B cell (primary cell): ENCODE measurements around the gene ABHD6. TPM values are rescaled to one million over a fixed set of nuclear protein-coding genes. Genes with fewer than 3 reads are reported as not detected.

ENCODE experiments used
- ATAC-seq: fragments of 200-7000 bp; cut with Tn5 transposase; one replicate; pipeline ENCODE4 v1.10.0; 2021; ENCODE audit warnings: low read depth, mild to moderate bottlenecking, moderate number of reproducible peaks, moderate library complexity
- CTCF ChIA-PET: fragments of 350-600 bp; sonication (Branson Sonifier 250); formaldehyde crosslinking; loops from one replicate; lab custom pipeline; 2021; ENCODE audit warnings: antibody characterized with exemption, inconsistent platforms; lab: Charles Lee
- POLR2A ChIA-PET: fragments of 350-600 bp; sonication (Branson Sonifier 250); formaldehyde crosslinking; loops from one replicate; lab custom pipeline; 2021; ENCODE audit warnings: antibody characterized with exemption; lab: Charles Lee
- DNase-seq: peaks from one replicate; pipeline ENCODE4 v3.0.0; 2013
- H2AFZ ChIP-seq: 2 replicates; pipeline ENCODE4 v1.6.1; 2012; ENCODE audit warnings: mild to moderate bottlenecking, low read depth, low read length; ENCODE audit not compliant: insufficient read depth, poor library complexity, severe bottlenecking
- H3K27ac ChIP-seq, 2 donors: 1 replicate in 1 of 2; 2 replicates in 1 of 2; pipeline ENCODE4 v1.5.1; 2012 to 2013; ENCODE audit warnings: low read length in 2 of 2, mild to moderate bottlenecking in 2 of 2, moderate library complexity in 1 of 2
- H3K27me3 ChIP-seq, 4 experiments: fragments of 200-600 bp in 1 of 4; sonication (generic) in 1 of 4; replicated peaks in 1 of 4; 1 replicate in 2 of 4; 2 replicates in 2 of 4; pipeline versions ENCODE4 v1.6.1 to v1.7.0; 2013 to 2016; ENCODE audit warnings: low read length in 3 of 4, mild to moderate bottlenecking in 2 of 4, mixed read lengths in 1 of 4, moderate library complexity in 1 of 4; ENCODE audit not compliant: insufficient read depth in 4 of 4, control insufficient read depth in 3 of 4; ENCODE audit errors: control extremely low read depth in 1 of 4
- H3K36me3 ChIP-seq, 2 experiments: replicated peaks in 1 of 2; 1 replicate in 1 of 2; 2 replicates in 1 of 2; pipeline versions ENCODE4 v1.6.1 to v1.7.1; 2013; ENCODE audit warnings: low read length in 1 of 2; ENCODE audit not compliant: insufficient read depth in 2 of 2, control insufficient read depth in 1 of 2; ENCODE audit errors: control extremely low read depth in 1 of 2, extremely low read depth in 1 of 2
- H3K4me1 ChIP-seq, 2 donors: fragments of 200-600 bp in 1 of 2; sonication (generic) in 1 of 2; 1 replicate in 1 of 2; 2 replicates in 1 of 2; pipeline versions ENCODE4 v1.5.1 to v1.6.1; 2013 to 2017; ENCODE audit warnings: low read length in 2 of 2; ENCODE audit not compliant: control insufficient read depth in 2 of 2, insufficient read depth in 2 of 2
- H3K4me2 ChIP-seq: replicated peaks from 2 replicates; pipeline ENCODE3; 2012; ENCODE audit warnings: mild to moderate bottlenecking, low read depth, low read length; ENCODE audit not compliant: poor library complexity, severe bottlenecking
- H3K4me3 ChIP-seq, 5 experiments: fragments of 200-600 bp in 1 of 5; sonication (generic) in 1 of 5; 1 replicate in 3 of 5; 2 replicates in 2 of 5; pipeline versions ENCODE4 v1.5.1 to v1.7.0; 2011 to 2016; ENCODE audit warnings: low read length in 4 of 5, mild to moderate bottlenecking in 4 of 5, low read depth in 2 of 5, control low read depth in 1 of 5, moderate library complexity in 1 of 5; ENCODE audit not compliant: insufficient read depth in 1 of 5; ENCODE audit errors: control extremely low read depth in 1 of 5, extremely low read depth in 1 of 5
- H3K79me2 ChIP-seq: fragments of 200-600 bp; sonication (generic); one replicate; pipeline ENCODE4 v1.6.0; 2016; ENCODE audit warnings: low read length; ENCODE audit not compliant: control insufficient read depth, insufficient read depth
- H3K9ac ChIP-seq: fragments of 200-600 bp; sonication (generic); 2 replicates; pipeline ENCODE4 v1.6.1; 2017; ENCODE audit warnings: mild to moderate bottlenecking, low read length, moderate library complexity
- H3K9me3 ChIP-seq, 3 donors: one replicate each; pipeline versions ENCODE4 v1.6.1 to v1.7.1; 2013; ENCODE audit warnings: low read length in 2 of 3; ENCODE audit not compliant: control insufficient read depth in 2 of 3, insufficient read depth in 1 of 3; ENCODE audit errors: control extremely low read depth in 1 of 3
- H4K20me1 ChIP-seq: 2 replicates; pipeline ENCODE4 v1.6.0; 2012; ENCODE audit warnings: mild to moderate bottlenecking, low read length; ENCODE audit not compliant: insufficient read depth, control insufficient read depth, poor library complexity, severe bottlenecking
- H3K27ac Mint-ChIP-seq: one replicate; pipeline ENCODE4 v1.8.0; 2021; ENCODE audit warnings: mixed read lengths
- H3K27me3 Mint-ChIP-seq: one replicate; pipeline ENCODE4 v1.8.0; 2021; ENCODE audit warnings: mixed read lengths
- H3K4me1 Mint-ChIP-seq: one replicate; pipeline ENCODE4 v1.8.0; 2021; ENCODE audit warnings: mixed read lengths
- H3K4me3 Mint-ChIP-seq: one replicate; pipeline ENCODE4 v1.8.0; 2021; ENCODE audit warnings: mixed read lengths
- H3K9me3 Mint-ChIP-seq: one replicate; pipeline ENCODE4 v1.8.0; 2022; ENCODE audit warnings: mixed read lengths; ENCODE audit not compliant: insufficient read depth
- EZH2 ChIP-seq: IDR thresholded peaks from 2 replicates; pipeline ENCODE4 v1.6.1; 2012; ENCODE audit warnings: borderline replicate concordance, low read depth, mild to moderate bottlenecking, moderate library complexity, low read length; ENCODE audit not compliant: insufficient read depth, poor library complexity, severe bottlenecking
- WGBS: methylation state at CpG from one replicate; pipeline ENCODE4 v1.1.5; 2013; ENCODE audit warnings: missing lambda C conversion rate; ENCODE audit not compliant: insufficient coverage; 5-methylcytosine and 5-hydroxymethylcytosine counted together
- intact Hi-C: fragments of 100-400 bp; cut with micrococcal nuclease; formaldehyde crosslinking; loops from one replicate; pipeline ENCODE4 v1.10.0; 2022
- polyA plus RNA-seq: library from polyadenylated mRNA; depleted of rRNA; stranded (reverse); fragments of >200 nt; gene quantifications from 2 replicates; pipeline ENCODE4 v1.2.3, GENCODE V29; 2012
- total RNA-seq, 2 donors: library from RNA; stranded (reverse); fragments of 120-200 nt in 1 of 2; gene quantifications; 1 replicate in 1 of 2; 2 replicates in 1 of 2; pipeline versions ENCODE4 v1.2.3 to v1.2.4, GENCODE V29; 2013 to 2022
- TF ChIP-seq, protein P1 (sequence below): fragments of 200-600 bp; IDR thresholded peaks from one replicate; pipeline ENCODE4 v1.8.0; 2022; ENCODE audit warnings: antibody characterized with exemption, mild to moderate bottlenecking

The ABHD6 gene
- total and polyA plus RNA-seq, 2 donors (not counting 1 experiment from before 2014, with no cell fraction given): 4.5 to 24.2 TPM

DNA sequence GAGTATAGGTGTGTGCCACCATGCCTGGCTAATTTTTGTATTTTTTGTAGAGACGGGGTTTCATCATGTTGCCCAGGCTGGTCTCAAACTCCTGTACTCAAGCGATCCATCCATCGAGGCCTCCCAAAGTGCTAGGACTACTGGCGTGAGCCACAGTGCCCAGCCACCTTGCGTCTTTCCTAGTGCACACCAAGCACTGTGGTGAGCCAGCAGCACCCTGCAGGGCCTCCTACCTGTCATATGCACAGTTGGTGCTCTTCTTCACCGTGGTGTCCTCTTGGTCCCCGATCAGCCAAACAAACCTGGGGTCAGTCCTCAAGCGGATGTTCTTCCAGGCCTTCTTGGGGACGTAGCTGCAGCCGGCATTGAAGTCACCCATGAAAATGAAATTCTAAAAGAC, 40.0 kb upstream of the ABHD6 start:
- Mint-ChIP-seq H3K4me3 (peak overlapping the region; percentile 44), H3K9me3 (peaks cover 2% of the 10 kb centered on the region), H3K27me3 (no peaks in the 10 kb centered on the region), H3K4me1 (peaks cover 54% of the 10 kb centered on the region), H3K27ac (peak overlapping the region; percentile 78)
- no peaks in the 10 kb centered on the region for H4K20me1 ChIP-seq
- H3K4me2 ChIP-seq: peak overlapping the region; percentile 58
- no peak overlapping the region for H2AFZ ChIP-seq
- H3K36me3 ChIP-seq: peaks cover 0 to 6% of the 10 kb centered on the region in 2 experiments
- 98% methylated on average over 10 of the region's 10 CpGs for WGBS
- no peak overlapping the region for H3K4me3 ChIP-seq
- H3K9ac ChIP-seq: no peak overlapping the region
- peaks cover 58 to 61% of the 10 kb centered on the region in 2 donors for H3K4me1 ChIP-seq
- no peaks in the 10 kb centered on the region for H3K27me3 ChIP-seq
- peaks cover 0 to 25% (median 5%) of the 10 kb centered on the region in 3 donors for H3K9me3 ChIP-seq
- intact Hi-C loops: no loop called here
- no peak for ATAC-seq
- no peak for DNase-seq
- CTCF ChIA-PET: interaction anchor here (0.9 to 9.6 kb wide), 7 partner anchors 8 to 109 kb away, joined by 3 to 66 read pairs (median 17); partner anchors contain the start of genes HTD2 and RPP14
- POLR2A ChIA-PET: interaction anchor here (0.8 to 1.8 kb wide), 4 partner anchors 16 to 36 kb away, joined by 3 to 10 read pairs (median 3); no protein-coding TSS in a partner anchor
- TF ChIP-seq EZH2: no peak
- TF ChIP-seq, protein P1, sequence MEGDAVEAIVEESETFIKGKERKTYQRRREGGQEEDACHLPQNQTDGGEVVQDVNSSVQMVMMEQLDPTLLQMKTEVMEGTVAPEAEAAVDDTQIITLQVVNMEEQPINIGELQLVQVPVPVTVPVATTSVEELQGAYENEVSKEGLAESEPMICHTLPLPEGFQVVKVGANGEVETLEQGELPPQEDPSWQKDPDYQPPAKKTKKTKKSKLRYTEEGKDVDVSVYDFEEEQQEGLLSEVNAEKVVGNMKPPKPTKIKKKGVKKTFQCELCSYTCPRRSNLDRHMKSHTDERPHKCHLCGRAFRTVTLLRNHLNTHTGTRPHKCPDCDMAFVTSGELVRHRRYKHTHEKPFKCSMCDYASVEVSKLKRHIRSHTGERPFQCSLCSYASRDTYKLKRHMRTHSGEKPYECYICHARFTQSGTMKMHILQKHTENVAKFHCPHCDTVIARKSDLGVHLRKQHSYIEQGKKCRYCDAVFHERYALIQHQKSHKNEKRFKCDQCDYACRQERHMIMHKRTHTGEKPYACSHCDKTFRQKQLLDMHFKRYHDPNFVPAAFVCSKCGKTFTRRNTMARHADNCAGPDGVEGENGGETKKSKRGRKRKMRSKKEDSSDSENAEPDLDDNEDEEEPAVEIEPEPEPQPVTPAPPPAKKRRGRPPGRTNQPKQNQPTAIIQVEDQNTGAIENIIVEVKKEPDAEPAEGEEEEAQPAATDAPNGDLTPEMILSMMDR: no peak
- H3K27ac ChIP-seq: peak overlapping the region; percentile 73 to 85
- no peaks in the 10 kb centered on the region for H3K79me2 ChIP-seq

DNA sequence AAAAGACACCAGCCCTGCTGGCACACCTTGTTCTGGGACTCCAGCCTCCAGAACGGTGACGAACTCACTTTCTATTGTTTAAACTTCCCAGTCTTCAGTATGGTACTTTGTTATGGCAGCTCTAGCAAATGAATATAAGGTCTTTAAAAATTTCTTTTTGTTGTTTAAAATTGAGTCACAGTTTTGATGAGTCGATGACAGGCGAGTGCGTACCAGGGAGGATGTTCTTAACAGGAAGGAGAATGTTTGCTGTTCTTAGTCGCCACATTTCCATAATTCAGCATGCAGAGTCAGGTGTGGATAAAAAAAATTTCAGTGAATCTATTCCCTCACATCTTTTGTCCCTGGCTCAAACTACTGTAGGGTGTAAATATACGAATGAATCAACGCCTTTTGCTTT, 39.2 kb upstream of the ABHD6 start:
- WGBS: 67% methylated on average over 3 of the region's 8 CpGs
- Histone ChIP-seq H3K9ac (no peak overlapping the region), H3K4me3 (no peak overlapping the region), H3K79me2 (no peaks in the 10 kb centered on the region), H2AFZ (no peak overlapping the region), H3K27me3 (no peaks in the 10 kb centered on the region), H3K36me3 (peaks cover 0 to 3% of the 10 kb centered on the region in 2 experiments), H3K4me2 (peak overlapping the region; percentile 58), H3K27ac (peak overlapping the region; percentile 28 to 85), H4K20me1 (no peaks in the 10 kb centered on the region), H3K4me1 (peaks cover 66 to 69% of the 10 kb centered on the region in 2 donors), H3K9me3 (peaks cover 0 to 25% (median 5%) of the 10 kb centered on the region in 3 donors)
- POLR2A ChIA-PET: no interaction called here
- ATAC-seq: no peak
- peak overlapping the region; percentile 77 for H3K27ac Mint-ChIP-seq
- CTCF ChIA-PET: interaction anchor here (0.6 to 9.6 kb wide), 4 partner anchors 9 to 137 kb away, joined by 3 to 66 read pairs (median 37); no protein-coding TSS in a partner anchor
- no peak overlapping the region for H3K4me3 Mint-ChIP-seq
- intact Hi-C loops: no loop called here
- DNase-seq: no peak
- no peaks in the 10 kb centered on the region for H3K27me3 Mint-ChIP-seq
- no peak for TF ChIP-seq EZH2
- TF ChIP-seq, protein P1: no peak
- H3K9me3 Mint-ChIP-seq: peaks cover 2% of the 10 kb centered on the region
- H3K4me1 Mint-ChIP-seq: peaks cover 62% of the 10 kb centered on the region
